CD14-positive monocyte (primary cell): ENCODE results near the gene SLC12A7. TPM values are rescaled to one million over a fixed set of nuclear protein-coding genes. Genes with fewer than 3 reads are reported as not detected.
A peak's percentile ranks its signal among the peaks of the same experiment; 100 is the strongest.

Experiments
- DNase-seq, 3 donors: peaks; one replicate each; pipeline ENCODE4 v3.0.0-alpha.2; 2011 to 2022
- H2AFZ ChIP-seq: 2 replicates; pipeline ENCODE4 v1.6.0; 2012; ENCODE audit warnings: mild to moderate bottlenecking, low read depth, low read length, inconsistent platforms; ENCODE audit not compliant: insufficient read depth, poor library complexity, severe bottlenecking
- H3K27ac ChIP-seq, 2 donors: 1 replicate in 1 of 2; 2 replicates in 1 of 2; pipeline ENCODE4 v1.5.1; 2012 to 2013; ENCODE audit warnings: low read length in 2 of 2, control low read depth in 1 of 2, inconsistent platforms in 1 of 2, low read depth in 1 of 2, mild to moderate bottlenecking in 1 of 2
- H3K27me3 ChIP-seq, 2 donors: one replicate each; pipeline versions ENCODE4 v1.6.0 to v1.6.1; 2011 to 2013; ENCODE audit warnings: low read length in 2 of 2; ENCODE audit not compliant: control insufficient read depth in 2 of 2, insufficient read depth in 2 of 2
- H3K36me3 ChIP-seq, 2 donors: replicated peaks in 1 of 2; 1 replicate in 1 of 2; 2 replicates in 1 of 2; pipeline versions ENCODE4 v1.5.1 to v1.6.1; 2012 to 2013; ENCODE audit warnings: low read length in 2 of 2, control low read depth in 1 of 2, inconsistent platforms in 1 of 2, mild to moderate bottlenecking in 1 of 2; ENCODE audit not compliant: insufficient read depth in 2 of 2, control insufficient read depth in 1 of 2
- H3K4me1 ChIP-seq, 2 donors: 1 replicate in 1 of 2; 2 replicates in 1 of 2; pipeline versions ENCODE4 v1.5.1 to v1.6.1; 2012 to 2013; ENCODE audit warnings: low read length in 2 of 2, control low read depth in 1 of 2, inconsistent platforms in 1 of 2, mild to moderate bottlenecking in 1 of 2, moderate library complexity in 1 of 2; ENCODE audit not compliant: insufficient read depth in 2 of 2, control insufficient read depth in 1 of 2
- H3K4me2 ChIP-seq: replicated peaks from 2 replicates; pipeline ENCODE3; 2012; ENCODE audit warnings: low read length, moderate library complexity, mild to moderate bottlenecking; ENCODE audit not compliant: poor library complexity, severe bottlenecking; ENCODE audit errors: extremely low read depth
- H3K4me3 ChIP-seq, 3 experiments: fragments of 200-600 bp in 1 of 3; sonication (generic) in 1 of 3; replicated peaks in 1 of 3; 1 replicate in 2 of 3; 2 replicates in 1 of 3; pipeline ENCODE4 v1.5.1; 2011 to 2013; ENCODE audit warnings: low read length in 3 of 3, mild to moderate bottlenecking in 3 of 3, control low read depth in 2 of 3, low read depth in 2 of 3, inconsistent platforms in 1 of 3, moderate library complexity in 1 of 3
- H3K79me2 ChIP-seq: 2 replicates; pipeline ENCODE4 v1.6.0; 2012; ENCODE audit warnings: mild to moderate bottlenecking, control low read depth, inconsistent platforms, low read length, moderate library complexity; ENCODE audit not compliant: insufficient read depth
- H3K9ac ChIP-seq: 2 replicates; pipeline ENCODE4 v1.6.0; 2017; ENCODE audit warnings: low read length, mild to moderate bottlenecking; ENCODE audit not compliant: insufficient read depth, poor library complexity, severe bottlenecking
- H3K9me3 ChIP-seq, 2 donors: replicated peaks in 1 of 2; 1 replicate in 1 of 2; 2 replicates in 1 of 2; pipeline versions ENCODE4 v1.5.1 to v1.6.1; 2012 to 2013; ENCODE audit warnings: low read length in 2 of 2, control low read depth in 1 of 2; ENCODE audit not compliant: control insufficient read depth in 1 of 2, insufficient read depth in 1 of 2
- H4K20me1 ChIP-seq: 2 replicates; pipeline ENCODE4 v1.6.0; 2012; ENCODE audit warnings: mild to moderate bottlenecking, low read length, control low read depth, moderate library complexity; ENCODE audit not compliant: insufficient read depth
- H3K27ac Mint-ChIP-seq, 7 donors: one replicate each; pipeline ENCODE4 v1.8.0; 2020; ENCODE audit warnings: mild to moderate bottlenecking in 7 of 7, mixed read lengths in 7 of 7, moderate library complexity in 6 of 7, inconsistent platforms in 2 of 7
- H3K27me3 Mint-ChIP-seq, 3 donors: one replicate each; pipeline ENCODE4 v1.8.0; 2021 to 2022; ENCODE audit warnings: low read depth in 3 of 3, mild to moderate bottlenecking in 3 of 3, mixed read lengths in 3 of 3, moderate library complexity in 3 of 3, inconsistent platforms in 1 of 3
- H3K36me3 Mint-ChIP-seq, 2 donors: one replicate each; pipeline ENCODE4 v1.8.0; 2020; ENCODE audit warnings: mixed read lengths in 2 of 2, inconsistent platforms in 1 of 2, mild to moderate bottlenecking in 1 of 2
- H3K4me1 Mint-ChIP-seq: one replicate; pipeline ENCODE4 v1.8.0; 2020; ENCODE audit warnings: mild to moderate bottlenecking, mixed read lengths
- H3K4me3 Mint-ChIP-seq, 2 donors: one replicate each; pipeline ENCODE4 v1.8.0; 2020; ENCODE audit warnings: mild to moderate bottlenecking in 2 of 2, mixed read lengths in 2 of 2, moderate library complexity in 1 of 2
- H3K9me3 Mint-ChIP-seq, 7 donors: one replicate each; pipeline ENCODE4 v1.8.0; 2020 to 2022; ENCODE audit warnings: mixed read lengths in 7 of 7, mild to moderate bottlenecking in 6 of 7, moderate library complexity in 6 of 7, inconsistent platforms in 2 of 7
- CTCF ChIP-seq: fragments of 200-600 bp; IDR thresholded peaks from one replicate; pipeline ENCODE4 v1.8.0; 2022; ENCODE audit warnings: antibody characterized with exemption, mild to moderate bottlenecking
- WGBS: methylation state at CpG from one replicate; pipeline ENCODE4 v1.1.5; 2013; ENCODE audit warnings: missing lambda C conversion rate; ENCODE audit not compliant: insufficient coverage; 5-methylcytosine and 5-hydroxymethylcytosine counted together
- intact Hi-C, 2 donors: fragments of 100-400 bp; cut with micrococcal nuclease; formaldehyde crosslinking; loops; one replicate each; pipeline versions ENCODE4 v1.15.0 to v1.15.1; 2023
- polyA plus RNA-seq, 3 donors: library from polyadenylated mRNA; depleted of rRNA in 1 of 3; unstranded in 2 of 3; stranded (reverse) in 1 of 3; fragments of 300-500 nt in 2 of 3; fragments of >200 nt in 1 of 3; fragmentation: Illumina TruSeq in 2 of 3; gene quantifications; 1 replicate in 2 of 3; 2 replicates in 1 of 3; pipeline ENCODE4 v1.2.3, GENCODE V29; 2012 to 2021

SLC12A7 gene
- polyA plus RNA-seq, 3 donors: 8.2 to 31.2 (median 12.5) TPM

- DNase-seq: no peak
- H3K36me3 Mint-ChIP-seq: no peaks in the 10 kb centered on the region
- no peaks in the 10 kb centered on the region for H3K79me2 ChIP-seq
- no peak overlapping the region for H3K4me3 Mint-ChIP-seq
- no peak overlapping the region for H3K4me3 ChIP-seq
- no peak overlapping the region for H3K4me2 ChIP-seq
- no peaks in the 10 kb centered on the region for H4K20me1 ChIP-seq
- H3K27ac ChIP-seq: no peak overlapping the region
- H3K27me3 ChIP-seq: peaks cover 0 to 19% of the 10 kb centered on the region in 2 donors
- no peaks in the 10 kb centered on the region for H3K9me3 ChIP-seq
- H3K36me3 ChIP-seq: no peaks in the 10 kb centered on the region
- no peaks in the 10 kb centered on the region for H3K4me1 Mint-ChIP-seq
- intact Hi-C loops: no loop called here
- no peak overlapping the region for H2AFZ ChIP-seq
- peak overlapping the region in 1 of 7 donors; percentile 53 for H3K27ac Mint-ChIP-seq
- no peak overlapping the region for H3K9ac ChIP-seq
- peaks cover 0 to 6% (median 3%) of the 10 kb centered on the region in 7 donors for H3K9me3 Mint-ChIP-seq
- TF ChIP-seq CTCF: no peak
- WGBS: 95% methylated on average over 11 of the region's 14 CpGs
- no peaks in the 10 kb centered on the region for H3K4me1 ChIP-seq
- H3K27me3 Mint-ChIP-seq: peaks cover 16 to 29% (median 28%) of the 10 kb centered on the region in 3 donors
Observed at GRCh38 chr5:1014346-1014745, 97.5 kb downstream of the SLC12A7 start.

- Mint-ChIP-seq H3K36me3 (no peaks in the 10 kb centered on the region), H3K27me3 (peaks cover 17 to 32% (median 27%) of the 10 kb centered on the region in 3 donors), H3K27ac (no peak overlapping the region), H3K4me1 (no peaks in the 10 kb centered on the region), H3K4me3 (no peak overlapping the region), H3K9me3 (peaks cover 0 to 6% (median 3%) of the 10 kb centered on the region in 7 donors)
- no peak for DNase-seq
- Histone ChIP-seq H2AFZ (no peak overlapping the region), H3K27ac (no peak overlapping the region), H3K9me3 (no peaks in the 10 kb centered on the region), H3K36me3 (no peaks in the 10 kb centered on the region), H3K27me3 (peaks cover 0 to 19% of the 10 kb centered on the region in 2 donors), H3K4me2 (no peak overlapping the region), H3K4me1 (no peaks in the 10 kb centered on the region), H4K20me1 (no peaks in the 10 kb centered on the region), H3K79me2 (no peaks in the 10 kb centered on the region), H3K4me3 (no peak overlapping the region), H3K9ac (no peak overlapping the region)
- WGBS: 87% methylated on average over 2 of the region's 3 CpGs
- intact Hi-C loops: no loop called here
- TF ChIP-seq CTCF: no peak
Observed at GRCh38 chr5:1013948-1014301, 97.9 kb downstream of the SLC12A7 start.
